Effector memory CD4-positive, alpha-beta T cell (primary cell): ENCODE results near the gene MGLL.

ENCODE experiments used
- DNase-seq, 3 donors: peaks; one replicate each; pipeline ENCODE4 v3.0.0-alpha.2; 2020
- H3K27ac ChIP-seq: 2 replicates; pipeline ENCODE4 v1.7.0; 2013; ENCODE audit warnings: mild to moderate bottlenecking, low read length, moderate library complexity; ENCODE audit not compliant: insufficient read depth, poor library complexity, severe bottlenecking
- H3K27me3 ChIP-seq: replicated peaks from 2 replicates; pipeline ENCODE4 v1.7.0; 2013; ENCODE audit warnings: mild to moderate bottlenecking, low read length; ENCODE audit not compliant: insufficient read depth, control insufficient read depth, poor library complexity, severe bottlenecking
- H3K36me3 ChIP-seq: 2 replicates; pipeline ENCODE4 v1.7.0; 2013; ENCODE audit warnings: mild to moderate bottlenecking, low read length, moderate library complexity; ENCODE audit not compliant: control insufficient read depth, insufficient read depth
- H3K4me1 ChIP-seq: 2 replicates; pipeline ENCODE4 v1.7.0; 2013; ENCODE audit warnings: low read length, mild to moderate bottlenecking; ENCODE audit not compliant: control insufficient read depth, insufficient read depth, poor library complexity, severe bottlenecking
- H3K4me3 ChIP-seq: 2 replicates; pipeline ENCODE4 v1.7.0; 2013; ENCODE audit warnings: low read length, low read depth, mild to moderate bottlenecking; ENCODE audit not compliant: insufficient read depth, poor library complexity, severe bottlenecking
- H3K9me3 ChIP-seq: 2 replicates; pipeline ENCODE4 v1.7.0; 2013; ENCODE audit warnings: mild to moderate bottlenecking, low read length, moderate library complexity; ENCODE audit not compliant: control insufficient read depth

Gene MGLL

GRCh38 chr3:127803619-127804018 is 18.7 kb downstream of the MGLL start:
- DNase-seq: no peak
- H3K27me3 ChIP-seq: no peaks in the 10 kb centered on the region
- no peak overlapping the region for H3K27ac ChIP-seq
- no peak overlapping the region for H3K4me3 ChIP-seq
- no peaks in the 10 kb centered on the region for H3K36me3 ChIP-seq
- no peaks in the 10 kb centered on the region for H3K4me1 ChIP-seq
- no peaks in the 10 kb centered on the region for H3K9me3 ChIP-seq

- Histone ChIP-seq H3K27me3 (no peaks in the 10 kb centered on the region), H3K4me3 (no peak overlapping the region), H3K9me3 (no peaks in the 10 kb centered on the region), H3K4me1 (no peaks in the 10 kb centered on the region), H3K27ac (no peak overlapping the region), H3K36me3 (no peaks in the 10 kb centered on the region)
- no peak for DNase-seq
Measured at GRCh38 chr3:127802606-127803005, 19.7 kb downstream of the MGLL start.

DNA sequence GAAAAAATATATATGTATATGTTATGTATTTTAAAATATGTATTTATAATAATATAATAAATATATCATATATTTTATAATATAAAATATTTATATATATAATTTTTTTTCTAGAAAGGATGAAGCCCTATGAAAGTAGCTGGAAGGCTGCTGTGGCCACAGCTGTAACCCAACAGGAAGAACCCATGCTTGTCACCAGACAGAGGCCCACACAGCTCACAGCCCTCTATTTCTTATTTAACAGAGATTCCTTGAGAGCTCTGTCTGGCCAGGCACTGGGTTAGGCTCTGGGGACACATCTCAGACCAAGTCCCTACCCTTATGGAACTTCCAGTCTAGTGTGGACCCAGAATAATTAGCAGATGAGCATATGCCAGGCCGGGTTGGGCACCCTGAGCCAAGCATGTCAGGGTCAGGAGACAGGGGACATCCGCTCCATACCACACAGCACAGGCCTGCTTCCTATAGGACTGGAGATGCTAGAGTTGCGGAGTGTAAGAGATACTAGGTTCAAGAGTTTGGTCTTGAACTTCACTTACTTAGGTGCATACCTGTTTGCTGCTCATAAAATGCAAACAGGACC is 20.5 kb downstream of the MGLL start:
- Histone ChIP-seq H3K9me3 (no peaks in the 10 kb centered on the region), H3K27me3 (no peaks in the 10 kb centered on the region), H3K4me3 (no peak overlapping the region), H3K4me1 (no peaks in the 10 kb centered on the region), H3K36me3 (no peaks in the 10 kb centered on the region), H3K27ac (no peak overlapping the region)
- DNase-seq: no peak

GRCh38 chr3:127800508-127800907 is 21.8 kb downstream of the MGLL start:
- DNase-seq: no peak
- no peak overlapping the region for H3K27ac ChIP-seq
- H3K9me3 ChIP-seq: no peaks in the 10 kb centered on the region
- no peaks in the 10 kb centered on the region for H3K4me1 ChIP-seq
- no peak overlapping the region for H3K4me3 ChIP-seq
- H3K27me3 ChIP-seq: no peaks in the 10 kb centered on the region
- H3K36me3 ChIP-seq: no peaks in the 10 kb centered on the region

DNA sequence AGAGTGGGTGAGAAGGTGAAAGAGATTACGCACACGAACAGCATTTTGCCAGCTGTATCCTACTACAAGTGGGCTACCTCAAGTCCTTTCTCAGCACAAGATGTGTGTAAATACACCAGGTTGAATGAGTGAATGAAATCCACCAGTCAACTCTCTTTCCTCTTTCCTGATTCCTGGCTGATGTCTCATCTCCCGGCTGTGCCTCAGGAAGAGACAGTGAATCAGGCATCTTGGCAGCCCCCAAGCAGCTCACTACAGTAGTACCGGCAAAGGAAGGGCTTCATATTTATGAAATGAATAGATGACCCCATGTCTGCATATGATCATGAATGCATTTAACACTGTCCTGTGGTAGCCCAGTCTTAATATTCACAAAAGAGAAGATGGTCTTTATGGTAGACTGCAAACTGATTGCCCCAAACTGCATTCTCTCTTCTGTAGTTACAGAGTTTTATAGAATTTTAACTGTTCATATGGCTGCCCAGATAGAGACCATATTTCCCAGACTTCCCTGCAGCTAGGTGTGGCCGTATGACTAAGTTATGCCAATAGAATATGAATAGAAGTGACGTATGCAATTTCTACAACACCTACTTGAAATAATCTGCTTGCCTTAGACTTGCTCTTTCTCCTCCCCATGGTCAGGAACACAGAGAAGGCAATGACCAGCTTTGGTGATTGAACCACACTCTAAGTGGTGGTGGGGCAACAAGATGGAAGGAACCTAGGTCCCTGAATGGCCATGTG is 22.7 kb downstream of the MGLL start:
- Histone ChIP-seq H3K9me3 (no peaks in the 10 kb centered on the region), H3K4me3 (no peak overlapping the region), H3K4me1 (no peaks in the 10 kb centered on the region), H3K36me3 (no peaks in the 10 kb centered on the region), H3K27me3 (no peaks in the 10 kb centered on the region), H3K27ac (no peak overlapping the region)
- no peak for DNase-seq

GRCh38 chr3:127798716-127799115 is 23.6 kb downstream of the MGLL start:
- H3K4me1 ChIP-seq: no peaks in the 10 kb centered on the region
- no peak for DNase-seq
- no peak overlapping the region for H3K4me3 ChIP-seq
- H3K9me3 ChIP-seq: no peaks in the 10 kb centered on the region
- H3K36me3 ChIP-seq: no peaks in the 10 kb centered on the region
- no peaks in the 10 kb centered on the region for H3K27me3 ChIP-seq
- H3K27ac ChIP-seq: no peak overlapping the region

GRCh38 chr3:127796831-127797150 is 25.5 kb downstream of the MGLL start:
- Histone ChIP-seq H3K27ac (no peak overlapping the region), H3K36me3 (no peaks in the 10 kb centered on the region), H3K4me1 (no peaks in the 10 kb centered on the region)

GRCh38 chr3:127796045-127796830 is 26.1 kb downstream of the MGLL start:
- H3K27me3 ChIP-seq: no peaks in the 10 kb centered on the region
- DNase-seq: no peak
- no peaks in the 10 kb centered on the region for H3K4me1 ChIP-seq
- H3K27ac ChIP-seq: no peak overlapping the region
- H3K36me3 ChIP-seq: no peaks in the 10 kb centered on the region
- H3K4me3 ChIP-seq: no peak overlapping the region
- H3K9me3 ChIP-seq: no peaks in the 10 kb centered on the region

More at GRCh38 chr3:127796831-127797150, 25.5 kb downstream of the MGLL start:
- H3K9me3 ChIP-seq: no peaks in the 10 kb centered on the region
- no peak overlapping the region for H3K4me3 ChIP-seq
- DNase-seq: no peak
- H3K27me3 ChIP-seq: no peaks in the 10 kb centered on the region

GRCh38 chr3:127794972-127795371 is 27.3 kb downstream of the MGLL start:
- H3K9me3 ChIP-seq: no peaks in the 10 kb centered on the region
- no peaks in the 10 kb centered on the region for H3K27me3 ChIP-seq
- H3K36me3 ChIP-seq: no peaks in the 10 kb centered on the region
- no peaks in the 10 kb centered on the region for H3K4me1 ChIP-seq
- no peak overlapping the region for H3K27ac ChIP-seq
- no peak for DNase-seq
- H3K4me3 ChIP-seq: no peak overlapping the region

DNA sequence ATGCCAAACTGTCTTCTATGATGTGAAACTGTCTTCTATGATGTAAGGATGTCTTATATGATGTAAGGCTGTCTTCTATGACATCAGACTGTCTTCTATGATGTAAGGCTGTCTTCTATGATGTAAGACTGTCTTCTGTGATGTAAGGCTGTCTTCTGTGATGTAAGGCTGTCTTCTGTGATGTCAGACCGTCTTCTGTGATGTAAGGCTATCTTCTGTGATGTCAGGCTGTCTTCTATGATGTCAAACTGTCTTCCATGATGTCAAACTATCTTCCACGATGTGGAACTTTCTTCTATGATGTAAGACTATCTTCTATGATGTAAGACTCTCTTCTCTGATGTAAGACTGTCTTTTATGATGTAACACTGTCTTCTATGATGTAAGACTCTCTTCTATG is 27.9 kb downstream of the MGLL start:
- Histone ChIP-seq H3K27ac (no peak overlapping the region), H3K4me3 (no peak overlapping the region), H3K36me3 (no peaks in the 10 kb centered on the region), H3K4me1 (no peaks in the 10 kb centered on the region), H3K9me3 (no peaks in the 10 kb centered on the region), H3K27me3 (no peaks in the 10 kb centered on the region)
- DNase-seq: no peak
